Transverse colon (tissue), 4 donors: Measurements from ENCODE around the gene RRP8. TPM values are rescaled to one million over a fixed set of nuclear protein-coding genes. Genes with fewer than 3 reads are reported as not detected.
A peak's percentile ranks its signal among the peaks of the same experiment; 100 is the strongest.

Experiments
- DNase-seq: peaks from one replicate; pipeline ENCODE4 v3.0.0-alpha.2; 2019
- H3K27ac ChIP-seq, 4 donors: fragments of 200-600 bp; sonication (generic); 2 replicates each; pipeline ENCODE4 v1.5.1; 2016 to 2018; ENCODE audit warnings: inconsistent platforms in 4 of 4
- H3K27me3 ChIP-seq: fragments of 200-600 bp; sonication (generic); 2 replicates; pipeline ENCODE4 v1.5.1; 2017; ENCODE audit warnings: inconsistent platforms
- H3K36me3 ChIP-seq, 4 donors: fragments of 200-600 bp; sonication (generic); 2 replicates each; pipeline ENCODE4 v1.5.1; 2017 to 2019; ENCODE audit warnings: inconsistent platforms in 4 of 4
- H3K4me1 ChIP-seq, 4 donors: fragments of 200-600 bp; sonication (generic); 2 replicates each; pipeline ENCODE4 v1.5.1; 2017 to 2020; ENCODE audit warnings: inconsistent platforms in 4 of 4
- H3K4me3 ChIP-seq, 4 donors: fragments of 200-600 bp; sonication (generic); 1 replicate in 1 of 4; 2 replicates in 3 of 4; pipeline versions ENCODE4 v1.5.1 to v1.6.1; 2017 to 2019; ENCODE audit warnings: inconsistent platforms in 4 of 4
- H3K9me3 ChIP-seq, 2 donors: fragments of 200-600 bp; sonication (generic); 2 replicates each; pipeline ENCODE4 v1.5.1; 2017 to 2019; ENCODE audit warnings: inconsistent platforms in 2 of 2
- EP300 ChIP-seq: sonication (generic); formaldehyde crosslinking; IDR thresholded peaks from one replicate; pipeline ENCODE4 v1.6.1; 2017; ENCODE audit warnings: antibody characterized with exemption, low read depth
- POLR2A ChIP-seq: fragments of 450-650 bp; IDR thresholded peaks from one replicate; pipeline ENCODE4 v1.6.1; 2016; ENCODE audit warnings: antibody characterized with exemption, mild to moderate bottlenecking, moderate library complexity
- POLR2AphosphoS5 ChIP-seq, 3 donors: sonication (generic); formaldehyde crosslinking; IDR thresholded peaks; one replicate each; pipeline ENCODE4 v1.6.1; 2016; ENCODE audit warnings: antibody characterized with exemption in 3 of 3
- WGBS, 2 donors: methylation state at CpG; one replicate each; pipeline ENCODE4 v1.1.5; 2018; ENCODE audit warnings: low coverage in 1 of 2; 5-methylcytosine and 5-hydroxymethylcytosine counted together
- in situ Hi-C, 4 donors: fragments of 200-750 bp; cut with MboI; loops; one replicate each; pipeline versions ENCODE4 v1.15.0 to v1.15.1; 2017; ENCODE audit warnings: low sequenced_read_pairs in 3 of 4, low pct_ligation_motif_present in 1 of 4, low pct_unique_long_range_greater_than_20kb in 1 of 4
- intact Hi-C: fragments of 100-400 bp; cut with DNase I; formaldehyde crosslinking; loops from one replicate; pipeline ENCODE4 v1.15.1; 2023; ENCODE audit warnings: low total_unique reads
- total RNA-seq, 4 donors: library from RNA; depleted of rRNA; stranded (reverse); fragments of >200 nt; gene quantifications; one replicate each; pipeline ENCODE4 v1.1.0, GENCODE V29; 2016
- TF ChIP-seq, protein P1 (sequence below), 5 experiments: fragments of 200-600 bp in 3 of 5; fragments of 450-650 bp in 2 of 5; sonication (generic) in 3 of 5; IDR thresholded peaks; 1 replicate in 2 of 5; 2 replicates in 3 of 5; pipeline ENCODE4 v1.5.1; 2016 to 2017; ENCODE audit warnings: antibody characterized with exemption in 5 of 5, inconsistent platforms in 3 of 5, mild to moderate bottlenecking in 2 of 5, moderate library complexity in 1 of 5

Gene RRP8
- total RNA-seq, 4 donors from 2014 or later: 9.7 to 145 (median 48.2) TPM

DNA sequence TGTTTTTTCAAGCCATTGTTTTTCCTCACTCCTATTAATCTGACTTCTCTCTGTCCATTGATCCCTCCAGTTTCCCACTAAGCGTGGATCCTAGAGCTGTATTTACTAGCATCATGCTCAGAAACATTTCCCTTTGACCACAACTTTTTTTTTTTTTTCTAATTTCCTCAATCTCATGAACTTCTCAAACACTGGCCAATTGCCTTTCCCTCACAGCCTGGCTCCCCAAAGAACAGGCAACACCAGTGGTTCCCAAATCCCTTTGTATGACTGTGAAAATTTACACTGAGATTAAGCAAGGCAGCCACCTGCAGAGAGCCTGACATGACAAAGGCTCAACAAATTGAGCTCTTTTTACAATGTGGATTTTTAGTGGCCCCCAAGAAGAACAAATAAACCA, 17.2 kb upstream of the RRP8 start:
- intact Hi-C loops (no loop called here), in situ Hi-C loops (no loop called here)

DNA sequence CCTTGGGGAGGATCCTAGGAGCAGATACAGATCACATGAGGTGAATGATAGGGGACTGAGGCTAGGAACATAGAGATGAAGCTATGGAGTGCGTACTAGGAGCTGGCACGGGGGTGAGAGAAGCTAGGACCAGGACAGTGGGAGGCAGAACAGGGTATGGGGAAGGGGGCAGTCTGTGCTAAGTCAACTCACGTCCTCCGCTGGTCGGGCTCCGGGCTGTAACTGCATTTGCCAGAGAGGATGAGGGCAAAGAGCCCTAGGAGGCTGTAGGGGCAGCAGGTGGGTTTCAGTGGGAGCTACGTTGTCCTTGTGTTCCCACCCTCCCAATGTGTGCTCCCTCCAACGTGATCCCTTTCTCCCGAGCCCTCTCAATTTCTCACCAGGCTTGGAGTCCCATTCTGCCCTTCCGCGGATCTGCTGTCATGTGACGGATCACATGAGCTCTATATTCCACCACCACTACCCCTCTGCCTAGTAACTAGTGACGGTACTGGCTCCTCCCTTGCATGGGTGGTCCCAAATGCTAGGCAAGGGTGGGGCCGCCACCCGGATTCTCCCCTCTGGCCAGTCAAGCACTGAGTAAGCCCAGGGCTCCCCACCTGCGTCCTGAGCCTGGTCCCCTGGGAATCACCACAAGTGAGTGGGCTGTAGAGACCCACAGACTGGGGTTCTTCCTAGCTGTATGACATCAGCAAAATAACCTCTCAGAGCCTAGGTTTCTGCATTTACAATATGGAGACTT, 15.8 kb upstream of the RRP8 start, which contains the start of gene TPP1:
TSS of gene TPP1 (minus strand) at position 419 of the 742 bp plus-strand sequence. CDS start at position 397, 22 bp downstream.
- H3K4me1 ChIP-seq: peaks cover 4 to 24% (median 17%) of the 10 kb centered on the region in 4 donors
- peak; percentile 95 for DNase-seq
- H3K9me3 ChIP-seq: no peaks in the 10 kb centered on the region
- intact Hi-C loops (no loop called here), in situ Hi-C loops (loop anchor here in 1 of 4 donors (5.0 kb wide), 1 partner anchor 63 kb away; the partner anchor contains the start of gene MRPL17)
- peak within 1 kb of the TSS; percentile 88 to 91 (median 91) for H3K27ac ChIP-seq
- 0% methylated on average over 5 to 16 of the region's 16 CpGs for WGBS, 2 donors
- H3K36me3 ChIP-seq: no peaks in the 10 kb centered on the region
- peak within 1 kb of the TSS; percentile 48 to 93 (median 65) for H3K4me3 ChIP-seq
- H3K27me3 ChIP-seq: no peaks in the 10 kb centered on the region
- TF ChIP-seq, protein P1, sequence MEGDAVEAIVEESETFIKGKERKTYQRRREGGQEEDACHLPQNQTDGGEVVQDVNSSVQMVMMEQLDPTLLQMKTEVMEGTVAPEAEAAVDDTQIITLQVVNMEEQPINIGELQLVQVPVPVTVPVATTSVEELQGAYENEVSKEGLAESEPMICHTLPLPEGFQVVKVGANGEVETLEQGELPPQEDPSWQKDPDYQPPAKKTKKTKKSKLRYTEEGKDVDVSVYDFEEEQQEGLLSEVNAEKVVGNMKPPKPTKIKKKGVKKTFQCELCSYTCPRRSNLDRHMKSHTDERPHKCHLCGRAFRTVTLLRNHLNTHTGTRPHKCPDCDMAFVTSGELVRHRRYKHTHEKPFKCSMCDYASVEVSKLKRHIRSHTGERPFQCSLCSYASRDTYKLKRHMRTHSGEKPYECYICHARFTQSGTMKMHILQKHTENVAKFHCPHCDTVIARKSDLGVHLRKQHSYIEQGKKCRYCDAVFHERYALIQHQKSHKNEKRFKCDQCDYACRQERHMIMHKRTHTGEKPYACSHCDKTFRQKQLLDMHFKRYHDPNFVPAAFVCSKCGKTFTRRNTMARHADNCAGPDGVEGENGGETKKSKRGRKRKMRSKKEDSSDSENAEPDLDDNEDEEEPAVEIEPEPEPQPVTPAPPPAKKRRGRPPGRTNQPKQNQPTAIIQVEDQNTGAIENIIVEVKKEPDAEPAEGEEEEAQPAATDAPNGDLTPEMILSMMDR (IDR thresholded peaks at IDR 0.05): no peak
- TF ChIP-seq POLR2A (peak; percentile 85), EP300 (no peak), POLR2AphosphoS5 (IDR thresholded peaks at IDR 0.05) (peak; percentile 94 to 97 (median 96))

More for the DNA sequence above, 17.2 kb upstream of the RRP8 start:
- 82 to 83% methylated on average over 1 of the region's 1 CpG for WGBS, 2 donors
- Histone ChIP-seq H3K27ac (no peak overlapping the region), H3K4me1 (peaks cover 4 to 24% (median 17%) of the 10 kb centered on the region in 4 donors), H3K27me3 (no peaks in the 10 kb centered on the region), H3K36me3 (no peaks in the 10 kb centered on the region), H3K9me3 (no peaks in the 10 kb centered on the region), H3K4me3 (no peak overlapping the region)
- TF ChIP-seq, protein P1 (IDR thresholded peaks at IDR 0.05): no peak
- TF ChIP-seq EP300 (no peak), POLR2A (no peak), POLR2AphosphoS5 (IDR thresholded peaks at IDR 0.05) (no peak)
- DNase-seq: no peak

DNA sequence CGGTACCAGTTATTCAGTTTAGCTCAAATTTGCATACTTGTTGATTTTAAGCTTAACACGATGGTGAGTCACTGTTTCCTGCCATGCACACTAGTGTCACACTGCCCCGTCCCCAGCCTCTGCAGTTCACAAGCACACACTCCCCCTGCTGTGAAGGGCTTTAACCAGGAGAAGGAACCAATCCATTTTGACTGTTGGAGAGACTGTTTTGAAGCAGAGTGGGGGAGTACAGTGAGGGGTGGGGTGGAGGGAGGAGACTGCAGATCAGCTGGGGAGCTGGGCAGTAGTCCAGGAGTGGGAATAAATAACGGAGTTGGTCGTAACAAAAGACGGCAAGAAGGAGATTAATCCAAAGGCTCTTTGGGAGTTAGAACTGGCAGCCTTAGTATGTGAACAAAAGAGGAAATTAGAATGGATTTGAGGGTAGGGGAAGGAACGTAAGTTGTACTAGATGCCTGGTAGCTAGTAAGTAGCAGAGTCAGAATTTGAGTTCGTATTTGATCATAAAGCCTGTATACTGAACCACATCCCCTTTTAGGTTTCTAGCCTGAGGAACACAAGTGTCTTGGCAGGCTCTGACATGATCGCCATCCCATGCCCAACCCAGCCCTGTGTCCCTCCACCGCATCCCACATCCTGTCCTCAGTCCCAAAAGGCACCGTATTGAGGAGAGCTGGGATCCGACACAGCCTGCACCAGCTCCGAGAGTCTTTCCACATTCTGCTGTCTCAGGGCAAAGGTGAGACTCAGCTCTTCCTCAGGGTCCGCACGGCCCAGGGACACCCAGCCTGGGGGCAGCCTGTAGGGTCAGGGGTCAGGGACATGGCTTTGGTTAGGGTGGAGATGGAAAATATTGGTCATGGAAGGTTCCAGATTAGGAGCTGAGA, 14.9 kb upstream of the RRP8 start:
- in situ Hi-C loops: loop anchor here in 1 of 4 donors (5.0 kb wide), 1 partner anchor 64 kb away; the partner anchor contains the start of gene MRPL17
- 7 to 22% methylated on average over 7 to 15 of the region's 15 CpGs for WGBS, 2 donors

More for the DNA sequence above, 14.9 kb upstream of the RRP8 start:
- H3K4me1 ChIP-seq: peaks cover 4 to 30% (median 20%) of the 10 kb centered on the region in 4 donors
- intact Hi-C loops: no loop called here
- DNase-seq: peak; percentile 49
- H3K27me3 ChIP-seq: no peaks in the 10 kb centered on the region
- TF ChIP-seq, protein P1 (IDR thresholded peaks at IDR 0.05): no peak
- peak; percentile 35 to 51 (median 48) for TF ChIP-seq POLR2AphosphoS5 (IDR thresholded peaks at IDR 0.05)
- peak; percentile 40 for TF ChIP-seq POLR2A
- H3K9me3 ChIP-seq: no peaks in the 10 kb centered on the region
- peak overlapping the region; percentile 88 to 91 (median 91) for H3K27ac ChIP-seq
- no peaks in the 10 kb centered on the region for H3K36me3 ChIP-seq
- peak overlapping the region; percentile 48 to 93 (median 65) for H3K4me3 ChIP-seq
